Osteoblast (primary cell): ENCODE results near the gene PLXND1. TPM values are rescaled to one million over a fixed set of nuclear protein-coding genes. Genes with fewer than 3 reads are reported as not detected.

Experiments
- DNase-seq: peaks from one replicate; pipeline ENCODE4 v3.0.0; 2011; ENCODE audit warnings: low spot score, mixed read lengths; ENCODE audit not compliant: insufficient read length; ENCODE audit errors: missing footprints
- H2AFZ ChIP-seq: 2 replicates; pipeline ENCODE4 v1.6.0; 2011; ENCODE audit warnings: mild to moderate bottlenecking, low read length
- H3K27ac ChIP-seq: 2 replicates; pipeline ENCODE4 v1.5.1; 2011; ENCODE audit warnings: mild to moderate bottlenecking, low read depth, low read length, moderate library complexity
- H3K27me3 ChIP-seq: 2 replicates; pipeline ENCODE4 v1.6.0; 2012; ENCODE audit warnings: mild to moderate bottlenecking, control low read depth, inconsistent platforms, low read length, moderate library complexity; ENCODE audit not compliant: insufficient read depth
- H3K36me3 ChIP-seq: 2 replicates; pipeline ENCODE4 v1.5.1; 2011; ENCODE audit warnings: mild to moderate bottlenecking, low read length, control low read depth, moderate library complexity; ENCODE audit not compliant: insufficient read depth
- H3K4me1 ChIP-seq: 2 replicates; pipeline ENCODE4 v1.5.1; 2011; ENCODE audit warnings: mild to moderate bottlenecking, low read length, control low read depth, moderate library complexity; ENCODE audit not compliant: insufficient read depth
- H3K4me2 ChIP-seq: 2 replicates; pipeline ENCODE4 v1.6.0; 2011; ENCODE audit warnings: mild to moderate bottlenecking, low read length; ENCODE audit not compliant: insufficient read depth
- H3K4me3 ChIP-seq: fragments of 200-600 bp; sonication (generic); 3 replicates; pipeline ENCODE4 v1.5.1; 2012; ENCODE audit warnings: mild to moderate bottlenecking, low read length, inconsistent platforms; ENCODE audit not compliant: insufficient read depth
- H3K79me2 ChIP-seq: 2 replicates; pipeline ENCODE4 v1.6.0; 2012; ENCODE audit warnings: mild to moderate bottlenecking, low read length, control low read depth, inconsistent platforms; ENCODE audit not compliant: insufficient read depth
- H3K9me3 ChIP-seq: 2 replicates; pipeline ENCODE4 v1.5.1; 2011; ENCODE audit warnings: low read depth, low read length, control low read depth
- H4K20me1 ChIP-seq: 2 replicates; pipeline ENCODE4 v1.6.0; 2012; ENCODE audit warnings: mild to moderate bottlenecking, low read length, control low read depth; ENCODE audit not compliant: insufficient read depth
- total RNA-seq: library from RNA; depleted of rRNA; stranded (reverse); fragments of >200 nt; gene quantifications from 2 replicates; pipeline ENCODE4 v1.2.3, GENCODE V29; 2012
- TF ChIP-seq, protein P1 (sequence below): IDR thresholded peaks from 2 replicates; pipeline ENCODE4 v1.5.1; 2011; ENCODE audit warnings: mild to moderate bottlenecking, low read depth, low read length, moderate library complexity; ENCODE audit errors: extremely low read depth

The PLXND1 gene
- total RNA-seq, 1 donor, result 134 TPM

DNA sequence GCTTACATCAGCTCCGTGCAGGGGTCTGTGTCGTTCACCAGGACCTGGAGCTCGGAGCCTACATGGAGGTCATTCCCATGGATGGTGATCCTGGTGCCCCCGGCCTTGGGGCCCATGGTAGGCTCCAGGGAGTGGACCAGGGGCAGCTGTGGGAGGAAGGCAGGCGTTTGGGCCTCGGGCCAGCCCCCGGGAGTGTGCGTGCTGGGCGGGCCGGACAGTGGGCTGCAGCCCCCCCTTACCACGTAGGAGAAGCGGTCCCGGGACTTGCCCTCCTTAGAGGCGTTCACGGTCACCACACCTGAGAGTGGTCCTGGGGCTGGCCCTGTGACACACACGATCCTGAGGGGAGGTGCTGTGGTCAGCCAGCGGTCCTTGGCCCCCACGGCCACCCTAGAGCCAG lies 33.9 kb downstream of the PLXND1 start:
- H3K27ac ChIP-seq, result no peak overlapping the region

DNA sequence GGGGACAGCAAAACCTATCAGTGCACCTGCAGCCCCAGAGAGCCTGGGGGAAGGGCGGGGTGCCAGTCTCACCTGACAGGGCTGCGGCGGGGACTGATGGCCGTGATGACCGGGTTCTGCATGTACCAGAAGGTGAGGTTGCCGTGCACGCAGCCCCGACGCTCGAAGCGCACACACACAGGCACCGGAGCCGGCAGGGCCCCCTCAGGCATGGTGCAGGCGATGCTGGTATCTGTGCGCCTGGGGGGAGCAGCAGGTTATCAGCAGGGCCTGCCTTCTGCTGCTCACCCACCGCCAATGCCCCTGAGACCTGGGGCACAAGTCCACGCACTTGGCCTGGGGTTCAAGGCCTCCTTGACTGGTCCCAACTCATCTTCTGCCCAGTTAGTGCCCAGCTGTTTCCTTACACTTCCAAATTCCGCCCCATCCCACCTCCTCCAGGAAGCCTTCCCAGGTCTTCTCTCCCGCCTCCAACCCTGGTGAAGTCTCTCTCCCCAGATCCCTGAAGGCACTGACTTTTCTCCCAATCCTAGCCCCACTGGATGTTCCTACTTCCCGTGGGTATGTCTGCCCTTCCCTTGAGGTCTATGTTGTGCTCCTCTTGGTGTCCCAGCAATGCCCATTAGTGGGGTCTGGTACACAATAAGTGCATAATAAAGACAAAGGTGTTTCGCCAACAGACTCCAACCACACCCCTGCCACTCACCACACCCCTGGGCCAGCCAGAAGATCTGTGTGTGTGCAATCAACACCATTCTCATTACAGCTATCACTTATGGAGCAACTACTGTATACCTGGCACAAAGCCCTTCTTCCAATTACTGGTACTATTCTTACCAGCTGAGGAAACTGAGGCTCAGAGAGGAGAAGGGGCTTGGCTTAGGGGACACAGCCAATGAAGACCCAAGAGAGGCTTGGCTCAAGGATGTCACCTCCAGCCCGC lies 34.6 kb downstream of the PLXND1 start:
- no peaks in the 10 kb centered on the region for H3K4me1 ChIP-seq
- no peak for DNase-seq
- peaks cover 77% of the 10 kb centered on the region for H3K36me3 ChIP-seq
- TF ChIP-seq, protein P1, sequence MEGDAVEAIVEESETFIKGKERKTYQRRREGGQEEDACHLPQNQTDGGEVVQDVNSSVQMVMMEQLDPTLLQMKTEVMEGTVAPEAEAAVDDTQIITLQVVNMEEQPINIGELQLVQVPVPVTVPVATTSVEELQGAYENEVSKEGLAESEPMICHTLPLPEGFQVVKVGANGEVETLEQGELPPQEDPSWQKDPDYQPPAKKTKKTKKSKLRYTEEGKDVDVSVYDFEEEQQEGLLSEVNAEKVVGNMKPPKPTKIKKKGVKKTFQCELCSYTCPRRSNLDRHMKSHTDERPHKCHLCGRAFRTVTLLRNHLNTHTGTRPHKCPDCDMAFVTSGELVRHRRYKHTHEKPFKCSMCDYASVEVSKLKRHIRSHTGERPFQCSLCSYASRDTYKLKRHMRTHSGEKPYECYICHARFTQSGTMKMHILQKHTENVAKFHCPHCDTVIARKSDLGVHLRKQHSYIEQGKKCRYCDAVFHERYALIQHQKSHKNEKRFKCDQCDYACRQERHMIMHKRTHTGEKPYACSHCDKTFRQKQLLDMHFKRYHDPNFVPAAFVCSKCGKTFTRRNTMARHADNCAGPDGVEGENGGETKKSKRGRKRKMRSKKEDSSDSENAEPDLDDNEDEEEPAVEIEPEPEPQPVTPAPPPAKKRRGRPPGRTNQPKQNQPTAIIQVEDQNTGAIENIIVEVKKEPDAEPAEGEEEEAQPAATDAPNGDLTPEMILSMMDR, result no peak
- no peak overlapping the region for H3K27ac ChIP-seq
- no peaks in the 10 kb centered on the region for H4K20me1 ChIP-seq
- no peak overlapping the region for H3K4me2 ChIP-seq
- H3K79me2 ChIP-seq, result no peaks in the 10 kb centered on the region
- H3K9me3 ChIP-seq, result no peaks in the 10 kb centered on the region
- H3K27me3 ChIP-seq, result no peaks in the 10 kb centered on the region
- no peak overlapping the region for H3K4me3 ChIP-seq
- no peak overlapping the region for H2AFZ ChIP-seq

More for the DNA sequence above, 33.9 kb downstream of the PLXND1 start:
- Histone ChIP-seq H3K79me2 (no peaks in the 10 kb centered on the region), H3K36me3 (peaks cover 75% of the 10 kb centered on the region), H4K20me1 (no peaks in the 10 kb centered on the region), H3K27me3 (no peaks in the 10 kb centered on the region), H3K9me3 (no peaks in the 10 kb centered on the region), H2AFZ (no peak overlapping the region), H3K4me1 (no peaks in the 10 kb centered on the region), H3K4me3 (no peak overlapping the region), H3K4me2 (no peak overlapping the region)
- TF ChIP-seq, protein P1, result no peak
- no peak for DNase-seq

DNA sequence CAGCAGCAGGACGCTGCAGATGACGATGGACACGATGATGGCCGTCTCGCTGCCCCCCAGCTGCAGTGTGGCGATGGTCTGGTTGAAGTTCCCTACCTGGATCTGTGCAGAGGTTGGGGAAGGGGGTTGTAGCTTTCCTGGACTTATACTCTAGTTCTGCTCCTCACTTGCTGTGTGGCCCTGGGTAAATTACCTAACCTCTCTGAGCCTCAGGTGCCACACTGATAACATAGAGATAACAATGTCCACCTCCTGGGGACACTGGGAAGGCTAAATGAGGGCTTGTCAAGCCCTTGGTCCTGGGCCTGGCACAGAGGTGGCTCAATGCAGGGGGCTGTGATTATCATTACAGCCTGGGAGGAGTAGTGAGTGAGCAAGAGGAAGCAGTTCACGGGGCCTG lies 36.6 kb downstream of the PLXND1 start:
- H3K36me3 ChIP-seq, result peaks cover 85% of the 10 kb centered on the region
- H3K4me3 ChIP-seq, result no peak overlapping the region
- H3K27ac ChIP-seq, result no peak overlapping the region
- no peaks in the 10 kb centered on the region for H4K20me1 ChIP-seq
- no peaks in the 10 kb centered on the region for H3K4me1 ChIP-seq
- TF ChIP-seq, protein P1, result no peak
- no peaks in the 10 kb centered on the region for H3K79me2 ChIP-seq
- no peaks in the 10 kb centered on the region for H3K27me3 ChIP-seq
- no peaks in the 10 kb centered on the region for H3K9me3 ChIP-seq
- no peak for DNase-seq
- no peak overlapping the region for H3K4me2 ChIP-seq
- H2AFZ ChIP-seq, result no peak overlapping the region

DNA sequence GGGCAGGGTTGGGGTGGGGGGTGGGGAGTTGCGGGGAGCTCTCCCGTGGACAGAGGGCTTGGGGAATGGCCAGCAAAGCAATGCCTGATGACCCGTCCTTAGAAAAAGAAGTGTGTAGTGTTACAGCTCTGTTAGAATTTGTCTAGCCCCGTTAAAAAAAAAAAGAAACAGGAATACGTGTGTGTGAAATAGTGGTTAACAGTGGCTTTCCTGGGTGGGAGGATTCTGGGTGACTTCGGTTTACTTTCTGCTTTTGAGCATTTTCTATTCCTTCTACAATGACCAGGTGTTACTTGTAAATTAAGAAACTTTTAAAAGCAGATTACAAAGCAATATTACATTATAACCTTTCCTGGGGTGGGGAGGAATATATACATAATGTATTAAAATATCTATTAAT lies 38.5 kb downstream of the PLXND1 start:
- no peak for DNase-seq
- peaks cover 81% of the 10 kb centered on the region for H3K36me3 ChIP-seq
- no peaks in the 10 kb centered on the region for H4K20me1 ChIP-seq
- H3K4me1 ChIP-seq, result no peaks in the 10 kb centered on the region
- H3K9me3 ChIP-seq, result no peaks in the 10 kb centered on the region
- H3K79me2 ChIP-seq, result no peaks in the 10 kb centered on the region
- no peak overlapping the region for H3K4me2 ChIP-seq
- TF ChIP-seq, protein P1, result no peak
- no peak overlapping the region for H3K27ac ChIP-seq
- H3K4me3 ChIP-seq, result no peak overlapping the region
- H2AFZ ChIP-seq, result no peak overlapping the region
- no peaks in the 10 kb centered on the region for H3K27me3 ChIP-seq
